Progenitor cell of endocrine pancreas (in vitro differentiated cells): ENCODE results near the gene DOCK1. TPM values are rescaled to one million over a fixed set of nuclear protein-coding genes. Genes with fewer than 3 reads are reported as not detected.
A peak's percentile ranks its signal among the peaks of the same experiment; 100 is the strongest.
"Not testable (repeated sequence)": the region's sequence is repeated elsewhere in the genome, so short reads cannot be mapped to it uniquely, and the experiment has no call there.

Experiments used
- DNase-seq: peaks from one replicate; pipeline ENCODE4 v3.0.0; 2021; ENCODE audit warnings: low spot score; ENCODE audit not compliant: unreplicated experiment
- H3K27ac Mint-ChIP-seq: 2 replicates; pipeline ENCODE4 v1.8.0; 2021; ENCODE audit warnings: mild to moderate bottlenecking, moderate library complexity, mixed read lengths
- H3K27me3 Mint-ChIP-seq: 2 replicates; pipeline ENCODE4 v1.8.0; 2021; ENCODE audit warnings: mixed read lengths
- H3K36me3 Mint-ChIP-seq: 2 replicates; pipeline ENCODE4 v1.8.0; 2022; ENCODE audit warnings: mixed read lengths; ENCODE audit not compliant: insufficient read depth
- H3K4me1 Mint-ChIP-seq: 2 replicates; pipeline ENCODE4 v1.8.0; 2021; ENCODE audit warnings: low read depth, mixed read lengths
- H3K4me3 Mint-ChIP-seq: 2 replicates; pipeline ENCODE4 v1.8.0; 2021; ENCODE audit warnings: low read depth, mild to moderate bottlenecking, moderate library complexity, mixed read lengths
- H3K9me3 Mint-ChIP-seq: 2 replicates; pipeline ENCODE4 v1.8.0; 2021; ENCODE audit warnings: low read depth, mixed read lengths
- CTCF ChIP-seq: fragments of 200-600 bp; sonication (generic); IDR thresholded peaks from one replicate; pipeline ENCODE4 v1.5.0; 2021; ENCODE audit warnings: antibody characterized with exemption, mild to moderate bottlenecking; ENCODE audit not compliant: unreplicated experiment
- total RNA-seq: library from RNA; stranded (reverse); gene quantifications from 2 replicates; pipeline ENCODE4 v1.2.1, GENCODE V29; 2021

DOCK1 gene
- total RNA-seq, 1 donor from 2014 or later, result 77.8 TPM

DNA sequence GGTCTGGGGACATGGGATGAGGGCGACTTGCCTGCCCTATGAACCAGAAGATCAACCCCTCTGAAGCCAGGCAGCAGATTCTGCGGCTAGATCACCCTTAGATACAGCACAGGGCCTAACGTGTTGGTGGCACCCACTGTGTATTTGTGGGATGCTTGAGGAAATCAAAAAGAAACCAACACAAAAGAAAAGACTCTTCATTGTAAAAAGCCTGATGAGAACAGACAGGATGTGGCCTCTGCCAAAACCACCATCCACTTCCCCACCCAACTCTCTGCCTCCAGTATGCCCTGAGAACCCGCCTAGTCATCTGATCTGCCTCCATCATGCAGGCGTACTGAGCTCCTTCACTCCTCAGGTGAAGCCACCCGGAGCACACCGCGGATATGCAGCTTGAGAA lies 388.4 kb downstream of the DOCK1 start:
- DNase-seq, result no peak
- H3K27me3 Mint-ChIP-seq, result no peaks in the 10 kb centered on the region
- H3K4me3 Mint-ChIP-seq, result no peak overlapping the region
- no peak overlapping the region for H3K27ac Mint-ChIP-seq
- peaks cover 10% of the 10 kb centered on the region for H3K9me3 Mint-ChIP-seq
- TF ChIP-seq CTCF, result no peak
- H3K36me3 Mint-ChIP-seq, result peaks cover 12% of the 10 kb centered on the region
- peaks cover 2% of the 10 kb centered on the region for H3K4me1 Mint-ChIP-seq

GRCh38 chr10:127296696-127297095 lies 391.5 kb downstream of the DOCK1 start:
- Mint-ChIP-seq H3K9me3 (no peaks in the 10 kb centered on the region), H3K4me3 (no peak overlapping the region)

DNA sequence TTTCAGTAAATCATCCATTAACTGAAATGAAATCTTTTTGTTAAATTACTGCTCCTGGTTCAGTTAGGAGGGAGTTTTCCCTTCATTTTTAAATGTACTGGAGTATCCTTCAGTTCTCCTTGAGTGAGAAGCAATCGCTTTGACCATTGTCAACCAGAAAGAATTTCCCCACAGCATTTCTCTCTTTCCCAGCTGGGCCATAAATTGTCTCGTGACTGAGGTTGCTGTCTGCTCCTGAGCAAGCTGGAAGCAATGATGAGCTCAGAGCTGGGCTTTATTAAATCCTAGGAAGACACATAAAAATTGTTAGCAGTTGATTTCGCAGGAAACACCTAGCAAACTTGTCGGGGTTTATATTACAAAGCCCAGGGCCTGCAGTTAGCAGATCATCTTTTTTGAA lies 393.2 kb downstream of the DOCK1 start:
- Mint-ChIP-seq H3K4me3 (no peak overlapping the region), H3K4me1 (peaks cover 19% of the 10 kb centered on the region), H3K9me3 (no peaks in the 10 kb centered on the region), H3K27me3 (no peaks in the 10 kb centered on the region), H3K36me3 (peaks cover 3% of the 10 kb centered on the region), H3K27ac (no peak overlapping the region)
- DNase-seq, result no peak
- no peak for TF ChIP-seq CTCF

More at GRCh38 chr10:127296696-127297095, 391.5 kb downstream of the DOCK1 start:
- Mint-ChIP-seq H3K36me3 (peaks cover 3% of the 10 kb centered on the region), H3K4me1 (peaks cover 13% of the 10 kb centered on the region), H3K27ac (no peak overlapping the region), H3K27me3 (no peaks in the 10 kb centered on the region)
- no peak for DNase-seq
- TF ChIP-seq CTCF, result no peak

DNA sequence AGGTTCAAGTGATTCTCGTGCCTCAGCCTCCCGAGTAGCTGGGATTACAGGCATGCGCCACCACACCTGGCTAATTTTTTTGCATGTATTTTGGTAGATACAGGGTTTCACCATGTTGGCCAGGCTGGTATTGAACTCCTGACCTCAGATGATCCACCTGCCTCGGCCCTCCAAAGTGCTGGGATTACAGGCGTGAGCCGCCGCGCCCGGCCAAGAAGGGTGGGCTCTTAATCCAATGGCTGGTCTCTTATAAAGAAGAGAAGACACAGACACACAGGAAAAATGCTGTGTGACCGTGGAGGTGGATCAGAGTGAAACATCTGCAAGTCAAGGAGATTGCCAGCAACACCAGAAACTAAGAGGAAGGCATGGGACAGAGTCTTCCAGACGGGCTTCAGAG lies 394.0 kb downstream of the DOCK1 start:
- not testable (repeated sequence) for H3K36me3 Mint-ChIP-seq, H3K4me3 Mint-ChIP-seq, DNase-seq, H3K27ac Mint-ChIP-seq, H3K27me3 Mint-ChIP-seq, H3K9me3 Mint-ChIP-seq
- H3K4me1 Mint-ChIP-seq, result peaks cover 19% of the 10 kb centered on the region

DNA sequence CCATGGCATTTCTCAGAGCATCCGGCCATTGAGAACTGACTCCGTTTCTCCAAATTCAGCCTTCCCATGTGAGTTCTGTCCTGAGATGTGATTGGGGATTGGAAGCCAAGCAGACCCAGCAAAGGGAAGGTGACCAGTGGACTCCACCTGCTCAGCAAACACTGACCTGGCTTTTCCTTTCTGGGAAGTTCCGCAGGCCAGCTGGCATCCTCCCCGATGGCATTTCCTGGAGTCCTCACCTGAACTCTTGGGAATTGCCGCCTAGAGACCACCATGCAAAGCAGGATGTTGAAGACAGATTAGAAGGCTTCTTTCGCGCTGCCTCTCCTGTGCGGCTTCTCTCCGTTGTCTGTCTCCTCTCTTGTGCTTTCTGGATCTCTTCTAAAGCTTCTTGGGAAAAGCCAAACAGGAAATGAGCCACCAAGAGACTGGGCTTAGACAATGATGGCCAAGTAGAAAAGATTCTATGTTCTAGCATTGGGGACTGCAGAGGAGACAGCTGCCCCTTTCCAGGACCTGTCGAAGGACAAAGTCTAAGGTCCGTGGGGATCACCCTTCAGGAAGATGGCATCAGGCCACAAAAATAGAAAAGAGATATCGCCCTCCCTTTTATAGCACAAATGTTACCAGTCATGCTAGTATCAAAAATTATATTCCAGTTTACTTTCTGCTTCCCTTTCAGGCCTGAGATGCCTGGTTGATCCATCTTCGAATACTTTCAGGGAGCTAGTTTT lies 394.9 kb downstream of the DOCK1 start:
- no peaks in the 10 kb centered on the region for H3K36me3 Mint-ChIP-seq
- H3K4me1 Mint-ChIP-seq, result peaks cover 17% of the 10 kb centered on the region
- no peaks in the 10 kb centered on the region for H3K9me3 Mint-ChIP-seq
- H3K4me3 Mint-ChIP-seq, result no peak overlapping the region
- no peak for DNase-seq
- H3K27ac Mint-ChIP-seq, result peak overlapping the region; percentile 94
- TF ChIP-seq CTCF, result no peak
- H3K27me3 Mint-ChIP-seq, result no peaks in the 10 kb centered on the region

DNA sequence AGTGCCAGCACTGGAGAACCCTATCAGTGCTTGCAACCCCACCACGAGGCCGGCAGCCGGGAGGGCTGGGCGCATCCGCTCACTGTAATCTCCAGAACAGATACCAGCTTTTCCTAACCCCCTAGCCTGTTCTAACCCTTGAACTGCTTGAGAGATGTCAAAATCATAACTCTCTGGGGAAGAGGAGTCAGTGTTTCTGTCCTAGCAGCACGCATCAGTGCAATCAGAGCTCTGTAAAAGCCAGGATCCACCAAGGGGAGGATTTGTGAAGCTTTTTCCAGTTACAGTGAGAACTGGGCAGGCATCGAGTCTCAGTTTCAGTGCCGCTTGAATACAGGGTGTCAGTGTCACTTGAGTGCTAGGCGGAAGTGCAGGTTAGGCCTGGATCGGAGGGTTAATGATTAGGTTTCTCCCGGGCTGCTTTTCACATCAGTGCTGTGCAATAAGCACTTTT lies 395.7 kb downstream of the DOCK1 start:
- no peak for TF ChIP-seq CTCF
- Mint-ChIP-seq H3K27me3 (no peaks in the 10 kb centered on the region), H3K9me3 (no peaks in the 10 kb centered on the region), H3K27ac (peak overlapping the region; percentile 94), H3K4me3 (no peak overlapping the region), H3K4me1 (peaks cover 17% of the 10 kb centered on the region), H3K36me3 (no peaks in the 10 kb centered on the region)
- no peak for DNase-seq
